ENCODE data around the gene ANKS1B. TPM values are rescaled to one million over a fixed set of nuclear protein-coding genes. Genes with fewer than 3 reads are reported as not detected.

Gene ANKS1B
- total RNA-seq, 1 experiment from 2014 or later = 9.7 TPM

GRCh38 chr12:99558109-99558508, 426.6 kb downstream of the ANKS1B start:
- H3K36me3 ChIP-seq (ENCODE audit: control insufficient read depth, insufficient read depth, low read length) = no peaks in the 10 kb centered on the region
- no peaks in the 10 kb centered on the region for H3K9me3 ChIP-seq (ENCODE audit: control insufficient read depth, insufficient read depth, low read depth, low read length)
- DNase-seq (ENCODE audit: low read depth, low spot score) (no peak), ATAC-seq (no peak)
- TF ChIP-seq POLR2AphosphoS5 (IDR thresholded peaks at IDR 0.05; ENCODE audit: low read depth, low read length) (no peak), TCF7L2 (IDR thresholded peaks at IDR 0.05; ENCODE audit: low read depth, low read length) (no peak), SIN3A (IDR thresholded peaks at IDR 0.05; ENCODE audit: borderline replicate concordance, insufficient read depth, low read depth, low read length) (no peak), REST (IDR thresholded peaks at IDR 0.05; ENCODE audit: insufficient read depth in 1 of 2, low read depth in 2 of 2, low read length in 1 of 2) (no peak), CTCF (IDR thresholded peaks at IDR 0.05) (no peak)
- intact Hi-C loops (cut with micrococcal nuclease; ENCODE audit: unreplicated experiment) (no loop called here), in situ Hi-C loops (cut with HindIII; ENCODE audit: low pct_unique_long_range_greater_than_20kb, low sequenced_read_pairs) (no loop called here)
- BruUV-seq (replicated peaks) = no TSS peak
- POLR2A ChIA-PET = no interaction called here
- H3K27ac ChIP-seq (ENCODE audit: low read length) = no peak overlapping the region
- CTCF ChIA-PET = no interaction called here
- H3K27me3 ChIP-seq (ENCODE audit: control insufficient read depth, insufficient read depth, low read length) = no peaks in the 10 kb centered on the region
- H3K4me3 ChIP-seq (ENCODE audit: low read depth in 2 of 2, low read length in 2 of 2) = no peak overlapping the region
- H3K4me1 ChIP-seq (ENCODE audit: control insufficient read depth, insufficient read depth, low read length) = no peaks in the 10 kb centered on the region

DNA sequence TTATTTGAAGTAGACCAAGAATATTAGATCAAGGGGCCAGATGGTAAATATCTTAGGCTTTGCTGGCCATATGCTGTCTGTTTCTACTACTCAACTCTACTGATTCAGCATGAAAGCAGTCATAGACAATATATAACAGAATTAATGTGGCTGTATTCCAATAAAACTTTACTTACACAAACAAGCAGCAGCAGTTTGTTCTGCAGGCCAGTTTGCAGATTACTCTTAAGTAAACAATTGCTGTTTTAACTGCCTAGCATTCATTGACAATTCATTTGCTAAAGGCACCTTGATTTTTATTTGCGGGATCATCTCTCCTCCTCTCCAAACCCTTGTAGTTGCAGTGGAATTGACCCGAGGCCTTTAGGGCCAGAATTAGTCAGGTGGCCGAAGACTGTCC, 431.3 kb downstream of the ANKS1B start:
- BruUV-seq (replicated peaks) = no TSS peak
- in situ Hi-C loops (cut with HindIII; ENCODE audit: low pct_unique_long_range_greater_than_20kb, low sequenced_read_pairs) (no loop called here), intact Hi-C loops (cut with micrococcal nuclease; ENCODE audit: unreplicated experiment) (no loop called here)
- ATAC-seq (no peak), DNase-seq (ENCODE audit: low read depth, low spot score) (no peak)
- Histone ChIP-seq H3K4me1 (ENCODE audit: control insufficient read depth, insufficient read depth, low read length) (no peaks in the 10 kb centered on the region), H3K27ac (ENCODE audit: low read length) (no peak overlapping the region), H3K36me3 (ENCODE audit: control insufficient read depth, insufficient read depth, low read length) (no peaks in the 10 kb centered on the region), H3K4me3 (ENCODE audit: low read depth in 2 of 2, low read length in 2 of 2) (no peak overlapping the region), H3K27me3 (ENCODE audit: control insufficient read depth, insufficient read depth, low read length) (no peaks in the 10 kb centered on the region), H3K9me3 (ENCODE audit: control insufficient read depth, insufficient read depth, low read depth, low read length) (no peaks in the 10 kb centered on the region)
- ChIA-PET POLR2A (no interaction called here), CTCF (no interaction called here)
- TF ChIP-seq TCF7L2 (IDR thresholded peaks at IDR 0.05; ENCODE audit: low read depth, low read length) (no peak), REST (IDR thresholded peaks at IDR 0.05; ENCODE audit: insufficient read depth in 1 of 2, low read depth in 2 of 2, low read length in 1 of 2) (no peak), CTCF (IDR thresholded peaks at IDR 0.05) (no peak), SIN3A (IDR thresholded peaks at IDR 0.05; ENCODE audit: borderline replicate concordance, insufficient read depth, low read depth, low read length) (no peak), POLR2AphosphoS5 (IDR thresholded peaks at IDR 0.05; ENCODE audit: low read depth, low read length) (no peak)
